Measurements from ENCODE around the gene H2AZ1.

DNA sequence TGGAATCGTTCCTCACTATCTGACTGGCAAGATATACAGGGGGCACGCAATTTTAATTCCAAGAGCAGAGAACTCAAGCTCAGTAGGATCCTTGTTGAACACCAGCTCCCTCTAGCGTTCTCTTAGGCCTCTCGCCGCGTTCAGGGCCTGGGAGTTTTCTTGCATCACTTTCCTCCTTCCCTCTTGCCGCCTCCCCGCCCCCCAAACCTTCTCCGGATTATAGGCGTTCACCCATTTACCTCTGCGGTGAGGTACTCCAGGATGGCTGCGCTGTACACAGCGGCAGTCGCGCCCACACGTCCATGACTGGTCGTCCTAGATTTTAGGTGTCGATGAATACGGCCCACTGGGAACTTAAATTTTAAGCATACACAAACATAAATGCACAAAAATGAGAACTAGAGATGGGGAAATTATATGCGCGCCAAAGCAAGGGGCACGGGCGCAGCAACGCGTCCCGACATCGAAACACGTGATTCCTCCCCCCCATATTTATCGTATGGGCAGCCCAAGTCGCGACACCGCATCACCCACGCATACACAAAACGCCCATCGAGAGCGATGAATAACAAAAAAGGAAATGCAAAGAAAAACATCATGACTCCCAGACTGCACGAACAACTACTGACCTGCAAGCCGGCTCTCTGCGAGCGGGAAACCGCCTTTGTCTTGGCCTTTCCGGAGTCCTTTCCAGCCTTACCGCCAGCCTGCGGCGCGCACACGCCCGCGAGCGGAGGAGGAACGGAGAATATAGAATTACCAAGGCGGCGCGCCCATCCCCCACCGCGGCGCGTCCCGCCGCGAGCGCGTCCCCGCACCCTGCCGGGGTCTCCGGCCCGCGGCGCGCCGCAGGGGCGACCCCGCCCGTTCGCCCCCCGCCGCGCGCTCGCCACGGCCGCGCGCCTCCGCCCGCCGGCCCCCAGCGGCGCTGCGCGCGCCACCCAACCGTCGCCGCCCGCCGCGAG is 759 bp downstream of the H2AZ1 start:
- TF ChIP-seq, protein P1, sequence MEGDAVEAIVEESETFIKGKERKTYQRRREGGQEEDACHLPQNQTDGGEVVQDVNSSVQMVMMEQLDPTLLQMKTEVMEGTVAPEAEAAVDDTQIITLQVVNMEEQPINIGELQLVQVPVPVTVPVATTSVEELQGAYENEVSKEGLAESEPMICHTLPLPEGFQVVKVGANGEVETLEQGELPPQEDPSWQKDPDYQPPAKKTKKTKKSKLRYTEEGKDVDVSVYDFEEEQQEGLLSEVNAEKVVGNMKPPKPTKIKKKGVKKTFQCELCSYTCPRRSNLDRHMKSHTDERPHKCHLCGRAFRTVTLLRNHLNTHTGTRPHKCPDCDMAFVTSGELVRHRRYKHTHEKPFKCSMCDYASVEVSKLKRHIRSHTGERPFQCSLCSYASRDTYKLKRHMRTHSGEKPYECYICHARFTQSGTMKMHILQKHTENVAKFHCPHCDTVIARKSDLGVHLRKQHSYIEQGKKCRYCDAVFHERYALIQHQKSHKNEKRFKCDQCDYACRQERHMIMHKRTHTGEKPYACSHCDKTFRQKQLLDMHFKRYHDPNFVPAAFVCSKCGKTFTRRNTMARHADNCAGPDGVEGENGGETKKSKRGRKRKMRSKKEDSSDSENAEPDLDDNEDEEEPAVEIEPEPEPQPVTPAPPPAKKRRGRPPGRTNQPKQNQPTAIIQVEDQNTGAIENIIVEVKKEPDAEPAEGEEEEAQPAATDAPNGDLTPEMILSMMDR (IDR thresholded peaks at IDR 0.05; ENCODE audit: low read length), result peak; percentile 83
- TF ChIP-seq EZH2 (optimal IDR thresholded peaks at IDR 0.05; ENCODE audit: low read depth, low read length), result no peak

All from MM.1S (cell line).